SK-N-SH treated with all-trans-retinoic acid at 6 μM for 48 hours (cell line): Measurements from ENCODE around the gene SLX4IP.

Source experiments
- ATAC-seq: fragments of 200-7000 bp; cut with Tn5 transposase; 3 replicates; pipeline ENCODE4 v1.9.1; 2020; ENCODE audit warnings: mild to moderate bottlenecking, moderate library complexity
- ARNTL ChIP-seq: fragments of 450-650 bp; formaldehyde crosslinking; IDR thresholded peaks from 2 replicates; pipeline ENCODE4 v1.5.0; 2020; ENCODE audit warnings: low read depth, mild to moderate bottlenecking, moderate library complexity, borderline replicate concordance
- BACH2 ChIP-seq: fragments of 250-450 bp; sonication (Bioruptor Pico); IDR thresholded peaks from 2 replicates; pipeline ENCODE4 v1.9.0; 2021; ENCODE audit warnings: mild to moderate bottlenecking, borderline replicate concordance
- CREB5 ChIP-seq: fragments of 250-450 bp; sonication (Bioruptor Pico); IDR thresholded peaks from 2 replicates; pipeline ENCODE4 v1.5.1; 2020; ENCODE audit warnings: low read depth, mild to moderate bottlenecking, moderate library complexity
- CSDC2 ChIP-seq: fragments of 250-450 bp; sonication (Bioruptor Pico); IDR thresholded peaks from 2 replicates; pipeline ENCODE4 v1.5.0; 2020; ENCODE audit warnings: mild to moderate bottlenecking, moderate library complexity
- CSRNP3 ChIP-seq: fragments of 250-450 bp; sonication (Bioruptor Pico); IDR thresholded peaks from 2 replicates; pipeline ENCODE4 v1.5.1; 2021; ENCODE audit warnings: mild to moderate bottlenecking, moderate library complexity
- ESRRG ChIP-seq: fragments of 250-450 bp; sonication (Bioruptor Pico); IDR thresholded peaks from 2 replicates; pipeline ENCODE4 v1.6.1; 2021; ENCODE audit warnings: mild to moderate bottlenecking
- GLIS3 ChIP-seq: fragments of 250-450 bp; sonication (Bioruptor Pico); IDR thresholded peaks from 2 replicates; pipeline ENCODE4 v1.5.0; 2020; ENCODE audit warnings: mild to moderate bottlenecking, moderate library complexity
- ISL1 ChIP-seq: fragments of 250-450 bp; sonication (Bioruptor Pico); IDR thresholded peaks from 2 replicates; pipeline ENCODE4 v2.1.2; 2022; ENCODE audit warnings: mild to moderate bottlenecking, moderate library complexity
- OSR1 ChIP-seq: fragments of 250-450 bp; sonication (Bioruptor Pico); IDR thresholded peaks from 2 replicates; pipeline ENCODE4 v1.8.0; 2022; ENCODE audit warnings: moderate library complexity, mild to moderate bottlenecking, inconsistent platforms
- PATZ1 ChIP-seq: fragments of 250-450 bp; sonication (Bioruptor Pico); IDR thresholded peaks from 2 replicates; pipeline ENCODE4 v1.8.0; 2020; ENCODE audit warnings: mild to moderate bottlenecking, moderate library complexity, borderline replicate concordance
- POU6F1 ChIP-seq: fragments of 250-450 bp; sonication (Bioruptor Pico); IDR thresholded peaks from 2 replicates; pipeline ENCODE4 v1.8.0; 2021; ENCODE audit warnings: low read depth, mild to moderate bottlenecking, moderate library complexity, borderline replicate concordance
- PPARA ChIP-seq: fragments of 250-450 bp; sonication (Bioruptor Pico); IDR thresholded peaks from 2 replicates; pipeline ENCODE4 v1.5.0; 2020; ENCODE audit warnings: mild to moderate bottlenecking, borderline replicate concordance
- SNAI2 ChIP-seq: fragments of 250-450 bp; sonication (Bioruptor Pico); IDR thresholded peaks from 2 replicates; pipeline ENCODE4 v1.5.0; 2020; ENCODE audit warnings: mild to moderate bottlenecking, moderate library complexity
- TCF4 ChIP-seq: fragments of 250-450 bp; sonication (Bioruptor Pico); IDR thresholded peaks from 2 replicates; pipeline ENCODE4 v1.8.0; 2021; ENCODE audit warnings: mild to moderate bottlenecking, moderate library complexity, borderline replicate concordance
- TOX ChIP-seq: fragments of 250-450 bp; sonication (Bioruptor Pico); IDR thresholded peaks from 2 replicates; pipeline ENCODE4 v1.8.0; 2021; ENCODE audit warnings: mild to moderate bottlenecking, moderate library complexity, borderline replicate concordance
- TSHZ2 ChIP-seq: fragments of 250-450 bp; sonication (Bioruptor Pico); IDR thresholded peaks from 2 replicates; pipeline ENCODE4 v1.5.0; 2020; ENCODE audit warnings: mild to moderate bottlenecking, moderate library complexity
- ZC3H10 ChIP-seq: fragments of 250-450 bp; sonication (Bioruptor Pico); IDR thresholded peaks from 2 replicates; pipeline ENCODE4 v1.5.1; 2021; ENCODE audit warnings: mild to moderate bottlenecking, moderate library complexity
- ZFP3 ChIP-seq: fragments of 250-450 bp; sonication (Bioruptor Pico); IDR thresholded peaks from 2 replicates; pipeline ENCODE4 v1.5.0; 2020; ENCODE audit warnings: mild to moderate bottlenecking, moderate library complexity
- ZFP30 ChIP-seq: fragments of 450-650 bp; formaldehyde crosslinking; IDR thresholded peaks from 2 replicates; pipeline ENCODE4 v1.5.0; 2022; ENCODE audit warnings: mild to moderate bottlenecking, moderate library complexity
- ZNF70 ChIP-seq: fragments of 450-650 bp; formaldehyde crosslinking; IDR thresholded peaks from 2 replicates; pipeline ENCODE4 v1.5.0; 2020; ENCODE audit warnings: mild to moderate bottlenecking, moderate library complexity
- ZNF8 ChIP-seq: fragments of 450-650 bp; formaldehyde crosslinking; IDR thresholded peaks from 2 replicates; pipeline ENCODE4 v1.5.0; 2020; ENCODE audit warnings: mild to moderate bottlenecking, moderate library complexity

SLX4IP gene

GRCh38 chr20:10537850-10538480 lies 102.9 kb downstream of the SLX4IP start (continued):
- no peak for TF ChIP-seq CREB5
- TF ChIP-seq OSR1 (CRISPR knock-in tag): no peak
- TF ChIP-seq BACH2: no peak
- no peak for TF ChIP-seq ISL1 (CRISPR knock-in tag)
- no peak for TF ChIP-seq CSDC2 (CRISPR knock-in tag)
- no peak for TF ChIP-seq ESRRG (CRISPR knock-in tag)
- TF ChIP-seq PPARA (CRISPR knock-in tag): no peak
- no peak for TF ChIP-seq ARNTL
- no peak for TF ChIP-seq TCF4 (CRISPR knock-in tag)
- TF ChIP-seq TOX: no peak

- no peak for ATAC-seq
- TF ChIP-seq TOX (no peak), ZNF8 (CRISPR knock-in tag) (no peak), PATZ1 (CRISPR knock-in tag) (no peak), BACH2 (no peak), ARNTL (no peak), GLIS3 (CRISPR knock-in tag) (no peak), ESRRG (CRISPR knock-in tag) (no peak), CSDC2 (CRISPR knock-in tag) (no peak), ZFP3 (CRISPR knock-in tag) (no peak)
Observed at GRCh38 chr20:10538768-10539167, 103.7 kb downstream of the SLX4IP start.

GRCh38 chr20:10539818-10540553 lies 104.9 kb downstream of the SLX4IP start:
- ATAC-seq: no peak

More at GRCh38 chr20:10539818-10540553, 104.9 kb downstream of the SLX4IP start:
- TF ChIP-seq BACH2 (no peak), TCF4 (CRISPR knock-in tag) (no peak), CREB5 (no peak), PPARA (CRISPR knock-in tag) (no peak), ISL1 (CRISPR knock-in tag) (no peak), TSHZ2 (CRISPR knock-in tag) (no peak), GLIS3 (CRISPR knock-in tag) (no peak), ZC3H10 (CRISPR knock-in tag) (no peak), CSDC2 (CRISPR knock-in tag) (no peak), ESRRG (CRISPR knock-in tag) (no peak), POU6F1 (CRISPR knock-in tag) (no peak), SNAI2 (CRISPR knock-in tag) (no peak), ARNTL (no peak), ZNF8 (CRISPR knock-in tag) (no peak), ZFP30 (CRISPR knock-in tag) (no peak), TOX (no peak), PATZ1 (CRISPR knock-in tag) (no peak), CSRNP3 (CRISPR knock-in tag) (no peak), OSR1 (CRISPR knock-in tag) (no peak), ZNF70 (CRISPR knock-in tag) (no peak)
